ENCODE results near the gene PTPRF. TPM values are rescaled to one million over a fixed set of nuclear protein-coding genes. Genes with fewer than 3 reads are reported as not detected.

Gene PTPRF
- total RNA-seq, 1 experiment from 2014 or later, result 110 TPM

GRCh38 chr1:43484367-43484766, 46.3 kb upstream of the PTPRF start:
- H3K36me3 ChIP-seq (ENCODE audit: insufficient read depth, low read length, poor library complexity, severe bottlenecking), result no peaks in the 10 kb centered on the region
- no peaks in the 10 kb centered on the region for H3K4me1 ChIP-seq (ENCODE audit: insufficient read depth, low read length, poor library complexity, severe bottlenecking)
- TF ChIP-seq EZH2 (IDR thresholded peaks at IDR 0.05; ENCODE audit: borderline replicate concordance, low read depth, low read length, poor library complexity, severe bottlenecking), result no peak
- TF ChIP-seq CTCF (conservative IDR thresholded peaks at IDR 0.05; ENCODE audit: low read depth, low read length), result no peak
- no peak for DNase-seq (ENCODE audit: low spot score)
- POLR2A ChIA-PET (ENCODE audit: low non-redundant PET), result no interaction called here
- H3K9me3 ChIP-seq (ENCODE audit: low read depth, low read length, poor library complexity, severe bottlenecking), result peaks cover 4% of the 10 kb centered on the region
- CTCF ChIA-PET, result no interaction called here
- BruUV-seq (replicated peaks), result no TSS peak
- no peak overlapping the region for H3K4me3 ChIP-seq (ENCODE audit: low read depth, low read length, poor library complexity, severe bottlenecking)
- H3K27me3 ChIP-seq (replicated peaks; ENCODE audit: insufficient read depth, low read depth, low read length, poor library complexity), result no peaks in the 10 kb centered on the region
- H3K27ac ChIP-seq (ENCODE audit: low read depth, low read length, poor library complexity, severe bottlenecking), result no peak overlapping the region
- intact Hi-C loops (cut with micrococcal nuclease; ENCODE audit: unreplicated experiment), result no loop called here

- CTCF ChIA-PET, result no interaction called here
- Histone ChIP-seq H3K27me3 (replicated peaks; ENCODE audit: insufficient read depth, low read depth, low read length, poor library complexity) (no peaks in the 10 kb centered on the region), H3K27ac (ENCODE audit: low read depth, low read length, poor library complexity, severe bottlenecking) (no peak overlapping the region), H3K4me3 (ENCODE audit: low read depth, low read length, poor library complexity, severe bottlenecking) (no peak overlapping the region), H3K9me3 (ENCODE audit: low read depth, low read length, poor library complexity, severe bottlenecking) (peaks cover 11% of the 10 kb centered on the region), H3K36me3 (ENCODE audit: insufficient read depth, low read length, poor library complexity, severe bottlenecking) (no peaks in the 10 kb centered on the region), H3K4me1 (ENCODE audit: insufficient read depth, low read length, poor library complexity, severe bottlenecking) (no peaks in the 10 kb centered on the region)
- intact Hi-C loops (cut with micrococcal nuclease; ENCODE audit: unreplicated experiment), result no loop called here
- TF ChIP-seq CTCF (conservative IDR thresholded peaks at IDR 0.05; ENCODE audit: low read depth, low read length) (no peak), EZH2 (IDR thresholded peaks at IDR 0.05; ENCODE audit: borderline replicate concordance, low read depth, low read length, poor library complexity, severe bottlenecking) (no peak)
- DNase-seq (ENCODE audit: low spot score), result no peak
- no TSS peak for BruUV-seq (replicated peaks)
- POLR2A ChIA-PET (ENCODE audit: low non-redundant PET), result no interaction called here
Observed at GRCh38 chr1:43488165-43488564, 42.5 kb upstream of the PTPRF start.

- BruUV-seq (replicated peaks), result no TSS peak
Observed at GRCh38 chr1:43491061-43491460, 39.6 kb upstream of the PTPRF start.

More at GRCh38 chr1:43491061-43491460, 39.6 kb upstream of the PTPRF start:
- ChIA-PET POLR2A (ENCODE audit: low non-redundant PET) (no interaction called here), CTCF (no interaction called here)
- Histone ChIP-seq H3K4me1 (ENCODE audit: insufficient read depth, low read length, poor library complexity, severe bottlenecking) (no peaks in the 10 kb centered on the region), H3K36me3 (ENCODE audit: insufficient read depth, low read length, poor library complexity, severe bottlenecking) (no peaks in the 10 kb centered on the region), H3K4me3 (ENCODE audit: low read depth, low read length, poor library complexity, severe bottlenecking) (no peak overlapping the region), H3K27me3 (replicated peaks; ENCODE audit: insufficient read depth, low read depth, low read length, poor library complexity) (no peaks in the 10 kb centered on the region), H3K27ac (ENCODE audit: low read depth, low read length, poor library complexity, severe bottlenecking) (no peak overlapping the region), H3K9me3 (ENCODE audit: low read depth, low read length, poor library complexity, severe bottlenecking) (peaks cover 11% of the 10 kb centered on the region)
- TF ChIP-seq EZH2 (IDR thresholded peaks at IDR 0.05; ENCODE audit: borderline replicate concordance, low read depth, low read length, poor library complexity, severe bottlenecking) (no peak), CTCF (conservative IDR thresholded peaks at IDR 0.05; ENCODE audit: low read depth, low read length) (no peak)
- no peak for DNase-seq (ENCODE audit: low spot score)
- intact Hi-C loops (cut with micrococcal nuclease; ENCODE audit: unreplicated experiment), result no loop called here
